Measurements from ENCODE around the gene PCDHGA4.

- TF ChIP-seq, protein P1, sequence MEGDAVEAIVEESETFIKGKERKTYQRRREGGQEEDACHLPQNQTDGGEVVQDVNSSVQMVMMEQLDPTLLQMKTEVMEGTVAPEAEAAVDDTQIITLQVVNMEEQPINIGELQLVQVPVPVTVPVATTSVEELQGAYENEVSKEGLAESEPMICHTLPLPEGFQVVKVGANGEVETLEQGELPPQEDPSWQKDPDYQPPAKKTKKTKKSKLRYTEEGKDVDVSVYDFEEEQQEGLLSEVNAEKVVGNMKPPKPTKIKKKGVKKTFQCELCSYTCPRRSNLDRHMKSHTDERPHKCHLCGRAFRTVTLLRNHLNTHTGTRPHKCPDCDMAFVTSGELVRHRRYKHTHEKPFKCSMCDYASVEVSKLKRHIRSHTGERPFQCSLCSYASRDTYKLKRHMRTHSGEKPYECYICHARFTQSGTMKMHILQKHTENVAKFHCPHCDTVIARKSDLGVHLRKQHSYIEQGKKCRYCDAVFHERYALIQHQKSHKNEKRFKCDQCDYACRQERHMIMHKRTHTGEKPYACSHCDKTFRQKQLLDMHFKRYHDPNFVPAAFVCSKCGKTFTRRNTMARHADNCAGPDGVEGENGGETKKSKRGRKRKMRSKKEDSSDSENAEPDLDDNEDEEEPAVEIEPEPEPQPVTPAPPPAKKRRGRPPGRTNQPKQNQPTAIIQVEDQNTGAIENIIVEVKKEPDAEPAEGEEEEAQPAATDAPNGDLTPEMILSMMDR (IDR thresholded peaks at IDR 0.05): no peak
- no peak for TF ChIP-seq POLR2A (IDR thresholded peaks at IDR 0.05)
These were observed 38.4 kb downstream of the PCDHGA4 start for GRCh38 chr5:141393267-141393666.
